Measurements from ENCODE around the gene RUNX1. TPM values are rescaled to one million over a fixed set of nuclear protein-coding genes. Genes with fewer than 3 reads are reported as not detected.
A peak's percentile ranks its signal among the peaks of the same experiment; 100 is the strongest.

RUNX1 gene
- total and polyA plus RNA-seq, 2 donors (not counting 1 experiment from before 2014, with no cell fraction given): 26.3 to 73.0 TPM

- Histone ChIP-seq H3K9me3 (ENCODE audit: control extremely low read depth in 1 of 3, control insufficient read depth in 2 of 3, insufficient read depth in 1 of 3, low read length in 2 of 3) (peaks cover 0 to 14% (median 6%) of the 10 kb centered on the region in 3 donors), H2AFZ (ENCODE audit: insufficient read depth, low read depth, low read length, poor library complexity, severe bottlenecking) (no peak overlapping the region), H3K79me2 (ENCODE audit: control insufficient read depth, insufficient read depth, low read length) (peaks cover 27% of the 10 kb centered on the region), H3K27ac (ENCODE audit: low read length in 2 of 2) (no peak overlapping the region), H3K9ac (ENCODE audit: low read length) (no peak overlapping the region), H3K4me3 (ENCODE audit: control extremely low read depth in 1 of 5, extremely low read depth in 1 of 5, insufficient read depth in 1 of 5, low read depth in 2 of 5, low read length in 4 of 5) (no peak overlapping the region), H3K36me3 (replicated peaks in 1 of 2; ENCODE audit: control extremely low read depth in 1 of 2, control insufficient read depth in 1 of 2, extremely low read depth in 1 of 2, insufficient read depth in 2 of 2, low read length in 1 of 2) (peaks cover 0 to 4% of the 10 kb centered on the region in 2 experiments), H3K4me2 (replicated peaks; ENCODE audit: low read depth, low read length, poor library complexity, severe bottlenecking) (no peak overlapping the region), H4K20me1 (ENCODE audit: control insufficient read depth, insufficient read depth, low read length, poor library complexity, severe bottlenecking) (peaks cover 56% of the 10 kb centered on the region), H3K4me1 (ENCODE audit: control insufficient read depth in 2 of 2, insufficient read depth in 2 of 2, low read length in 2 of 2) (peaks cover 18 to 23% of the 10 kb centered on the region in 2 donors), H3K27me3 (replicated peaks in 1 of 4; ENCODE audit: control extremely low read depth in 1 of 4, control insufficient read depth in 3 of 4, insufficient read depth in 4 of 4, low read length in 3 of 4) (peaks cover 0 to 13% (median 2%) of the 10 kb centered on the region in 4 experiments)
- H3K9me3 Mint-ChIP-seq (ENCODE audit: insufficient read depth): no peaks in the 10 kb centered on the region
- POLR2A ChIA-PET: no interaction called here
- CTCF ChIA-PET: interaction anchor here (1.1 to 11.6 kb wide), 3 partner anchors 93 to 507 kb away, joined by 4 to 131 read pairs (median 6); partner anchors contain the start of gene RUNX1
- ATAC-seq (ENCODE audit: low read depth): no peak
- H3K27me3 Mint-ChIP-seq: no peaks in the 10 kb centered on the region
- peaks cover 14% of the 10 kb centered on the region for H3K4me1 Mint-ChIP-seq
- 100% methylated on average over 1 of the region's 1 CpG for WGBS (ENCODE audit: insufficient coverage)
- intact Hi-C loops (cut with micrococcal nuclease): loop anchor here (5.0 to 10.0 kb wide), 3 partner anchors 83 to 720 kb away; no protein-coding TSS in a partner anchor
- DNase-seq: no peak
- H3K4me3 Mint-ChIP-seq: no peak overlapping the region
- TF ChIP-seq CTCF (IDR thresholded peaks at IDR 0.05) (no peak), EZH2 (IDR thresholded peaks at IDR 0.05; ENCODE audit: borderline replicate concordance, insufficient read depth, low read depth, low read length, poor library complexity, severe bottlenecking) (no peak)
- no peak overlapping the region for H3K27ac Mint-ChIP-seq
These were observed 154.7 kb downstream of the RUNX1 start for GRCh38 chr21:34894401-34894800.

- Mint-ChIP-seq H3K9me3 (ENCODE audit: insufficient read depth) (no peaks in the 10 kb centered on the region), H3K4me1 (peaks cover 24% of the 10 kb centered on the region), H3K4me3 (no peak overlapping the region), H3K27ac (no peak overlapping the region), H3K27me3 (no peaks in the 10 kb centered on the region)
- peaks cover 11% of the 10 kb centered on the region for H3K79me2 ChIP-seq (ENCODE audit: control insufficient read depth, insufficient read depth, low read length)
- H3K36me3 ChIP-seq (replicated peaks in 1 of 2; ENCODE audit: control extremely low read depth in 1 of 2, control insufficient read depth in 1 of 2, extremely low read depth in 1 of 2, insufficient read depth in 2 of 2, low read length in 1 of 2): no peaks in the 10 kb centered on the region
- no peak for ATAC-seq (ENCODE audit: low read depth)
- no peak overlapping the region for H3K9ac ChIP-seq (ENCODE audit: low read length)
- no peak overlapping the region for H3K4me3 ChIP-seq (ENCODE audit: control extremely low read depth in 1 of 5, extremely low read depth in 1 of 5, insufficient read depth in 1 of 5, low read depth in 2 of 5, low read length in 4 of 5)
- intact Hi-C loops (cut with micrococcal nuclease): loop anchor here (5.0 to 10.0 kb wide), 3 partner anchors 85 to 723 kb away; no protein-coding TSS in a partner anchor
- CTCF ChIA-PET: interaction anchor here (0.8 to 11.6 kb wide), 13 partner anchors 10 to 508 kb away, joined by 3 to 131 read pairs (median 4); partner anchors contain the start of gene RUNX1
- no peak overlapping the region for H3K27ac ChIP-seq (ENCODE audit: low read length in 2 of 2)
- peaks cover 0 to 13% (median 2%) of the 10 kb centered on the region in 4 experiments for H3K27me3 ChIP-seq (replicated peaks in 1 of 4; ENCODE audit: control extremely low read depth in 1 of 4, control insufficient read depth in 3 of 4, insufficient read depth in 4 of 4, low read length in 3 of 4)
- POLR2A ChIA-PET: no interaction called here
- no peak overlapping the region for H2AFZ ChIP-seq (ENCODE audit: insufficient read depth, low read depth, low read length, poor library complexity, severe bottlenecking)
- DNase-seq: no peak
- H4K20me1 ChIP-seq (ENCODE audit: control insufficient read depth, insufficient read depth, low read length, poor library complexity, severe bottlenecking): peaks cover 42% of the 10 kb centered on the region
- peak overlapping the region; percentile 17 for H3K4me2 ChIP-seq (replicated peaks; ENCODE audit: low read depth, low read length, poor library complexity, severe bottlenecking)
- no peak for TF ChIP-seq EZH2 (IDR thresholded peaks at IDR 0.05; ENCODE audit: borderline replicate concordance, insufficient read depth, low read depth, low read length, poor library complexity, severe bottlenecking)
- TF ChIP-seq CTCF (IDR thresholded peaks at IDR 0.05): no peak
- H3K9me3 ChIP-seq (ENCODE audit: control extremely low read depth in 1 of 3, control insufficient read depth in 2 of 3, insufficient read depth in 1 of 3, low read length in 2 of 3): peaks cover 0 to 4% (median 0%) of the 10 kb centered on the region in 3 donors
- H3K4me1 ChIP-seq (ENCODE audit: control insufficient read depth in 2 of 2, insufficient read depth in 2 of 2, low read length in 2 of 2): peaks cover 30 to 34% of the 10 kb centered on the region in 2 donors
These were observed 156.9 kb downstream of the RUNX1 start for GRCh38 chr21:34892209-34892608.

All from B cell (primary cell).